ENCODE measurements around the gene UBR2. TPM values are rescaled to one million over a fixed set of nuclear protein-coding genes. Genes with fewer than 3 reads are reported as not detected.
"Not testable (repeated sequence)": the region's sequence is repeated elsewhere in the genome, so short reads cannot be mapped to it uniquely, and the experiment has no call there.

UBR2 gene
- total RNA-seq, 8 experiments from 2014 or later = 13.4 to 38.9 (median 19.0) TPM

- H3K4me1 ChIP-seq (replicated peaks in 1 of 2) = no peaks in the 10 kb centered on the region
- WGBS, 10 experiments = 83 to 100% (median 92%) methylated on average over 1 to 5 of the region's 5 CpGs
- H3K27ac ChIP-seq = no peak overlapping the region
- in situ Hi-C loops (cut with MboI; ENCODE audit: low pct_unique_long_range_greater_than_20kb in 2 of 9, low sequenced_read_pairs in 9 of 9, unreplicated experiment in 9 of 9) = no loop called here
- no peak overlapping the region for H3K4me3 ChIP-seq
- ATAC-seq (replicated peaks in 6 of 8) = no peak
Observed at GRCh38 chr6:42629845-42630244, 66.0 kb downstream of the UBR2 start.

DNA sequence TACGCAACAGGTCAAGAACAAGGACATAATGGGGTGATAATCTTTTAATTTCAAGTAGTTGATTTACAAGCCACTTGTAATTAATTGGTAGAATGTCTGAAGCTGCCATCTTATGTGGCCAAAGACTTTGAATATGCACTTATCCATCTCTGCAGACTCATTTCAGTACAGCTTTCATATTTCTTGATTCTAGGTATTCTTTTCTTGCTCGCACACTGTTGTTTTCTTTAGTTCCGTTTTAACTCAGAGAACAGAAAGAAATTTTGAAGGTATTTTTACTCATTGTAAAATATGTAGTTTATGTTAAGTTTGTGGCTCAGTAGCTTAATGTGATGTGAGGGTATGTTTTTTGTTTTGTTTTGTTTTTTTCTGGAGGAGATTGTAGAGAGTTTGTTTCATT, 73.9 kb downstream of the UBR2 start:
- ATAC-seq (replicated peaks in 6 of 8) = no peak
- no peaks in the 10 kb centered on the region for H3K4me1 ChIP-seq (replicated peaks in 1 of 2)
- H3K4me3 ChIP-seq = no peak overlapping the region
- no peak overlapping the region for H3K27ac ChIP-seq
- in situ Hi-C loops (cut with MboI; ENCODE audit: low pct_unique_long_range_greater_than_20kb in 2 of 9, low sequenced_read_pairs in 9 of 9, unreplicated experiment in 9 of 9) = no loop called here
- WGBS, 10 experiments = 93 to 100% (median 99%) methylated on average over 3 of the region's 3 CpGs

- Histone ChIP-seq H3K27ac (no peak overlapping the region), H3K4me1 (replicated peaks in 1 of 2) (no peaks in the 10 kb centered on the region), H3K4me3 (no peak overlapping the region)
- in situ Hi-C loops (cut with MboI; ENCODE audit: low pct_unique_long_range_greater_than_20kb in 2 of 9, low sequenced_read_pairs in 9 of 9, unreplicated experiment in 9 of 9) = no loop called here
- 90 to 100% (median 97%) methylated on average over 3 to 5 of the region's 5 CpGs; no CpG with 5 or more reads in 1 of the 10 experiments for WGBS, 10 experiments
- no peak for ATAC-seq (replicated peaks in 6 of 8)
Observed at GRCh38 chr6:42642794-42643193, 79.0 kb downstream of the UBR2 start.

GRCh38 chr6:42644211-42644610, 80.4 kb downstream of the UBR2 start:
- Histone ChIP-seq H3K4me1 (replicated peaks in 1 of 2) (no peaks in the 10 kb centered on the region), H3K27ac (no peak overlapping the region), H3K4me3 (no peak overlapping the region)
- in situ Hi-C loops (cut with MboI; ENCODE audit: low pct_unique_long_range_greater_than_20kb in 2 of 9, low sequenced_read_pairs in 9 of 9, unreplicated experiment in 9 of 9) = no loop called here
- peak in 2 of 8 experiments; percentile 27 to 34 for ATAC-seq (replicated peaks in 6 of 8)
- 48 to 100% (median 92%) methylated on average over 1 to 3 of the region's 3 CpGs; no CpG with 5 or more reads in 1 of the 10 experiments for WGBS, 10 experiments

- Histone ChIP-seq H3K27ac (no peak overlapping the region), H3K4me3 (no peak overlapping the region), H3K4me1 (replicated peaks in 1 of 2) (no peaks in the 10 kb centered on the region)
- peak in 3 of 8 experiments; percentile 43 to 86 (median 76) for ATAC-seq (replicated peaks in 6 of 8)
- in situ Hi-C loops (cut with MboI; ENCODE audit: low pct_unique_long_range_greater_than_20kb in 2 of 9, low sequenced_read_pairs in 9 of 9, unreplicated experiment in 9 of 9) = loop anchor here in 5 of 9 experiments (25.0 kb wide), 2 partner anchors 210 to 235 kb away; partner anchors contain the start of gene RPL7L1 (in 1 of the 5)
- WGBS, 10 experiments = 48 to 100% (median 91%) methylated on average over 1 to 5 of the region's 5 CpGs
Observed at GRCh38 chr6:42652024-42652746, 88.4 kb downstream of the UBR2 start.

DNA sequence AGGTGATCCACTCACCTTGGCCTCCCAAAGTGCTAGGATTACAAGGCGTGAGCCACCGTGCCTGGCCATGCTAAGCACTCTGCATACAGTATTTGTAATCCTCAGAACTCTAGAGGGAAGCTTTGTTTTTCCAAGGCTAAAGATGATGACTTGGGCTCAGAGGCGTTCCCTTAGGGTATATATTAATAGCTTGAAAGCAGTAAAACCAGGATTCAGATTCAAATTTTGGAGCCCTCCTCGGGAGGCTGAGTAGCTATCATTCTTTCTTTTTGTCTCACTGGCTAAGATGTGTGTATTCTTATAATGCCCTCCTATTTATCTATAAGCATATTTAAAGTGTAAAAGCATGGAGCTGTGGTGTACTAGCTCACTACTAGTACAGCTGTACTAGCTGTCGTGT, 90.0 kb downstream of the UBR2 start:
- Histone ChIP-seq H3K4me3 (no peak overlapping the region), H3K4me1 (replicated peaks in 1 of 2) (no peaks in the 10 kb centered on the region), H3K27ac (no peak overlapping the region)
- ATAC-seq (replicated peaks in 6 of 8) = peak in 1 of 8 experiments; percentile 26
- in situ Hi-C loops (cut with MboI; ENCODE audit: low pct_unique_long_range_greater_than_20kb in 2 of 9, low sequenced_read_pairs in 9 of 9, unreplicated experiment in 9 of 9) = loop anchor here in 5 of 9 experiments (25.0 kb wide), 2 partner anchors 208 to 233 kb away; partner anchors contain the start of gene RPL7L1 (in 1 of the 5)
- WGBS, 10 experiments = 40 to 100% (median 87%) methylated on average over 1 to 4 of the region's 5 CpGs; no CpG with 5 or more reads in 4 of the 10 experiments

DNA sequence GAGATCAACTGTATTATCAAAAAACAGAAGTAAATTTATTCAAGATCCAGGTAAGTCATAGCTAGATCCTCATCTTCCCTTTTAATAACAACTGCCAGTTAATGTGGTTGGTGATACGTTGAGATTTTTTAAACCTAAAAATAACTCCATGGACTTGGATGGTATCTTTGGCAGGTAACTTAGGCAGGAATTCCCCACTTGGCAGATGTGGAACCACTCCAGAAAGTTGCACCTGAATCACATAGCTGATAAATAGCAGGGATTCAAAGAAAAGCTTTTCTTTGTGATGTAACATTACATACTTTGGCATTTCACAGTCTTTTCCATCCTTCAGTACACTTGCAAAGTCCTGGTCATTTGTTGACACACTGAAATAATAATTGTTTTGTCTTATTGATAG, 96.0 kb downstream of the UBR2 start:
- 67 to 100% (median 85%) methylated on average over 1 of the region's 1 CpG; no CpG with 5 or more reads in 2 of the 10 experiments for WGBS, 10 experiments
- H3K4me1 ChIP-seq (replicated peaks in 1 of 2) = no peaks in the 10 kb centered on the region
- in situ Hi-C loops (cut with MboI; ENCODE audit: low pct_unique_long_range_greater_than_20kb in 2 of 9, low sequenced_read_pairs in 9 of 9, unreplicated experiment in 9 of 9) = loop anchor here in 7 of 9 experiments (10.0 to 25.0 kb wide), 3 partner anchors 202 to 227 kb away; partner anchors contain the start of gene RPL7L1 (in 3 of the 7)
- no peak for ATAC-seq (replicated peaks in 6 of 8)
- H3K27ac ChIP-seq = no peak overlapping the region
- no peak overlapping the region for H3K4me3 ChIP-seq

DNA sequence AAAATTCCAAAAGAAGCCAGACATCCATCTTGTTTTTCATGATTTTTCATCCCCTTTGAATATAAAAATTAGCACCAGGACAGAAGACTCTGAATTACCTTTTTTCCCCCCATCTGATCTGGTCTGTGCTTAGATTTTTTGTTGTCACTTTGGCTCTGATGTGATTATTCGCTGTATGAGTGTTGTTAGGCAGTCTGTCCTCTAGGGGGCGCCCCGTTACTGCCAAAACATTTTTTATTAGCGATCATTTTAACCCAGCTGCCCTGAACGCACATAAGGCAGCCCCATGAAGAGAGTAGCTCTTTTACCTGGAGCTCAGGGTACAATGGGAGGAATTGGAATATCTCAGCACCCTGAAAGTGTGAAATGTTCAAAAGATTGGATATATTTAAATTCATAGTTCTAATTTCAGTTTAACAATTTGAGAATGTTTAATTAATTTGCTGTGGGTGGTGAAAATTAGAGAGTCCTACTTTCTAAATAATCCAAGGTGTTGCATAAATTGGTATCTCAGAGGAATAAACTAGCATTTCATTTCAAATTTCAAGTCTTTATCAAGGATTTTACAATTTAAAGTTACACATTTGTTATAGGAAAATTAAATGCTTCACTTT, 97.8 kb downstream of the UBR2 start:
- no peaks in the 10 kb centered on the region for H3K4me1 ChIP-seq (replicated peaks in 1 of 2)
- H3K4me3 ChIP-seq = no peak overlapping the region
- no peak overlapping the region for H3K27ac ChIP-seq
- peak; percentile 65 to 79 (median 70) for ATAC-seq (replicated peaks in 6 of 8)
- 0 to 5% (median 0%) methylated on average over 1 to 5 of the region's 5 CpGs for WGBS, 10 experiments
- in situ Hi-C loops (cut with MboI; ENCODE audit: low pct_unique_long_range_greater_than_20kb in 2 of 9, low sequenced_read_pairs in 9 of 9, unreplicated experiment in 9 of 9) = loop anchor here in 7 of 9 experiments (10.0 to 25.0 kb wide), 3 partner anchors 201 to 226 kb away; partner anchors contain the start of gene RPL7L1 (in 3 of the 7)

GRCh38 chr6:42664718-42665117, 100.9 kb downstream of the UBR2 start:
- Histone ChIP-seq H3K27ac (no peak overlapping the region), H3K4me3 (no peak overlapping the region), H3K4me1 (replicated peaks in 1 of 2) (no peaks in the 10 kb centered on the region)
- in situ Hi-C loops (cut with MboI; ENCODE audit: low pct_unique_long_range_greater_than_20kb in 2 of 9, low sequenced_read_pairs in 9 of 9, unreplicated experiment in 9 of 9) = loop anchor here in 7 of 9 experiments (10.0 to 25.0 kb wide), 3 partner anchors 198 to 223 kb away; partner anchors contain the start of gene RPL7L1 (in 3 of the 7)
- 90 to 100% (median 100%) methylated on average over 1 to 2 of the region's 2 CpGs for WGBS, 10 experiments
- ATAC-seq (replicated peaks in 6 of 8) = no peak

GRCh38 chr6:42674368-42674767, 110.5 kb downstream of the UBR2 start:
- 92 to 97% (median 94%) methylated on average over 3 to 6 of the region's 6 CpGs; no CpG with 5 or more reads in 3 of the 10 experiments for WGBS, 10 experiments
- H3K4me1 ChIP-seq (replicated peaks in 1 of 2); H3K4me3 ChIP-seq; ATAC-seq (replicated peaks in 6 of 8); H3K27ac ChIP-seq: not testable (repeated sequence)
- in situ Hi-C loops (cut with MboI; ENCODE audit: low pct_unique_long_range_greater_than_20kb in 2 of 9, low sequenced_read_pairs in 9 of 9, unreplicated experiment in 9 of 9) = loop anchor here in 5 of 9 experiments (25.0 kb wide), 2 partner anchors 188 to 213 kb away; partner anchors contain the start of gene RPL7L1 (in 1 of the 5)

GRCh38 chr6:42674780-42675179, 111.0 kb downstream of the UBR2 start:
- Histone ChIP-seq H3K4me3 (no peak overlapping the region), H3K4me1 (replicated peaks in 1 of 2) (no peaks in the 10 kb centered on the region), H3K27ac (no peak overlapping the region)
- ATAC-seq (replicated peaks in 6 of 8) = no peak
- 67 to 100% (median 95%) methylated on average over 1 to 3 of the region's 3 CpGs; no CpG with 5 or more reads in 2 of the 10 experiments for WGBS, 10 experiments
- in situ Hi-C loops (cut with MboI; ENCODE audit: low pct_unique_long_range_greater_than_20kb in 2 of 9, low sequenced_read_pairs in 9 of 9, unreplicated experiment in 9 of 9) = loop anchor here in 6 of 9 experiments (25.0 kb wide), 2 partner anchors 188 to 213 kb away; partner anchors contain the start of gene RPL7L1 (in 1 of the 6)

DNA sequence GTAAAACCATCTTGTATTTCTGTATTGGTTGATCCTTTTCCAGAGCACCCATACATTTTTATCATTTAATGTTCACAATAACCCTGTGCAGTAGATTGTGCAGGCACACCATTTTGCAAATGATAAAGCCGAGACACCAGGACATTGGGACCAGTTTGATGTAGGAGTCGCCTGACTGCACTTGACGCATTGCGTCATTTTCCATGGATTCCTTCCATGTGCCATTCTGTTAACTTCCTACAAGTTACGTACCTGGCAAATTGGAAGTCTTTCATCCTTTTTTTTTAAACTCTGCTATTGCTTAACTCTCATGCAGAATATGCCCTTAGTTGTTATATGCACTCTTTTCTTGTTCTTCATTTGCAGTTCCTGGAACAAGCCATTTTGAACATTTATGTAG, 115.5 kb downstream of the UBR2 start:
- 74 to 100% (median 96%) methylated on average over 4 to 5 of the region's 5 CpGs; no CpG with 5 or more reads in 1 of the 10 experiments for WGBS, 10 experiments
- in situ Hi-C loops (cut with MboI; ENCODE audit: low pct_unique_long_range_greater_than_20kb in 2 of 9, low sequenced_read_pairs in 9 of 9, unreplicated experiment in 9 of 9) = loop anchor here in 1 of 9 experiments (25.0 kb wide), 1 partner anchor 183 kb away; no protein-coding TSS in a partner anchor
- H3K4me1 ChIP-seq (replicated peaks in 1 of 2) = no peaks in the 10 kb centered on the region
- no peak overlapping the region for H3K4me3 ChIP-seq
- no peak for ATAC-seq (replicated peaks in 6 of 8)
- H3K27ac ChIP-seq = no peak overlapping the region

GRCh38 chr6:42688281-42688680, 124.5 kb downstream of the UBR2 start:
- H3K4me3 ChIP-seq = no peak overlapping the region
- no peak overlapping the region for H3K27ac ChIP-seq
- ATAC-seq (replicated peaks in 6 of 8) = no peak
- in situ Hi-C loops (cut with MboI; ENCODE audit: low pct_unique_long_range_greater_than_20kb in 2 of 9, low sequenced_read_pairs in 9 of 9, unreplicated experiment in 9 of 9) = loop anchor here in 1 of 9 experiments (25.0 kb wide), 1 partner anchor 174 kb away; no protein-coding TSS in a partner anchor
- H3K4me1 ChIP-seq (replicated peaks in 1 of 2) = no peaks in the 10 kb centered on the region
- WGBS, 10 experiments = 20 to 100% (median 76%) methylated on average over 1 to 2 of the region's 3 CpGs; no CpG with 5 or more reads in 7 of the 10 experiments
